Ovary (tissue), 3 donors: ENCODE data around the gene MAFF.

Experiments used
- CTCF ChIP-seq, 3 donors: fragments of 450-650 bp in 2 of 3; fragments of 200-600 bp in 1 of 3; IDR thresholded peaks; one replicate each; pipeline versions ENCODE4 v1.5.1 to v1.8.0; 2016 to 2022; ENCODE audit warnings: antibody characterized with exemption in 3 of 3, mild to moderate bottlenecking in 1 of 3
- EP300 ChIP-seq: sonication (generic); formaldehyde crosslinking; IDR thresholded peaks from one replicate; pipeline ENCODE4 v1.6.1; 2017; ENCODE audit warnings: antibody characterized with exemption
- donor health status: DM: no; HTN: no; CAD: no.

- TF ChIP-seq CTCF (IDR thresholded peaks at IDR 0.05) (no peak), EP300 (no peak)
Observed at GRCh38 chr22:38211556-38211955, 9.8 kb downstream of the MAFF start.
